ENCODE results near the gene KLHDC9. TPM values are rescaled to one million over a fixed set of nuclear protein-coding genes. Genes with fewer than 3 reads are reported as not detected.

Gene KLHDC9
- total RNA-seq, 1 experiment from 2014 or later: 6.1 TPM

DNA sequence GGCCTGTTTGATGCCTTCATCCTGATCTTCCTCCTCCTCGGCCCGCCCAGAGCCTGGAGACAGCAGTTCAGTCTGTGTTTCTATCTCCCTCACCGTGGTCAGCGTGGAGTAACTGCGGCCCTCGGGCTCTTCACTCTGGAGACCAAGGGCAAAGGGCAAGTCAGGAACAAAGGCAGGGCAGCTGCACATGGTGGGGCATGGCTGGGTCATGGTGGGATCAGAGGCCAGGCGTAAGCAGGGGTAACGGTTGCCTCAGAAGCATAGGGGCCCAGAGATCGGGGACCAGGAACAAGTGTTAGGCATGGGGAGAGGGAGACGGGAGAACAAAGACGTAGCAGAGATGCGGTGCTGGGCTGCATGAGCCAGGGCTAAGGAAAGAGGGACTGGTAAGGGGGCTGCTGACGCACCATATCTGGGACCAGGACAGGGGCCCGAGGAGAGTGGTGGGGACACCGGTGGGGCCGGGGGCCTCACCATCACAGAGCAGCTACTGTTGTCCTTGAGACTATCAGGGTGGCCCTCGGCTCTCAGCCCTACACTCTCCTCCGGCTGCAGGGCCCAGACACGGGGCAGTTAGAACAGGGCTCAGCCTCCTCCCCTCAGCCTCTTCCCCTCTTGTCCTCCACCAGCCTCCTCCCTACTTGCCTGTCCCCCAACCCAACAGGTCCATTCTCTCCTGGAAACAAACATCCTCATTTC is 25.3 kb upstream of the KLHDC9 start:
- no peak for DNase-seq
- no peak overlapping the region for H3K9ac ChIP-seq (ENCODE audit: low read length)
- H3K79me2 ChIP-seq (ENCODE audit: low read length): peaks cover 21% of the 10 kb centered on the region
- H3K4me1 ChIP-seq (ENCODE audit: low read length): peaks cover 20% of the 10 kb centered on the region
- no peak overlapping the region for H3K4me3 ChIP-seq (ENCODE audit: low read length)
- no peaks in the 10 kb centered on the region for H3K9me3 ChIP-seq (ENCODE audit: low read length)
- no peaks in the 10 kb centered on the region for H3K9me2 ChIP-seq (replicated peaks; ENCODE audit: insufficient read depth, low read length)
- no peak overlapping the region for H2AFZ ChIP-seq (ENCODE audit: low read length)
- no peak overlapping the region for H3K4me2 ChIP-seq (ENCODE audit: low read depth, low read length, poor library complexity, severe bottlenecking)
- no peaks in the 10 kb centered on the region for H3K27me3 ChIP-seq (ENCODE audit: low read length)
- no peak overlapping the region for H3K27ac ChIP-seq (ENCODE audit: low read length)
- H4K20me1 ChIP-seq (ENCODE audit: insufficient read depth, low read depth, low read length): no peaks in the 10 kb centered on the region; the same call in 1 of the 2 replicates
- no peaks in the 10 kb centered on the region for H3K36me3 ChIP-seq (ENCODE audit: insufficient read depth, low read length)

GRCh38 chr1:161073474-161074121 is 24.6 kb upstream of the KLHDC9 start:
- H3K27me3 ChIP-seq (ENCODE audit: low read length): no peaks in the 10 kb centered on the region
- no peak overlapping the region for H3K9ac ChIP-seq (ENCODE audit: low read length)
- no peak overlapping the region for H3K4me2 ChIP-seq (ENCODE audit: low read depth, low read length, poor library complexity, severe bottlenecking)
- peaks cover 13% of the 10 kb centered on the region for H3K4me1 ChIP-seq (ENCODE audit: low read length)
- no peak overlapping the region for H2AFZ ChIP-seq (ENCODE audit: low read length)
- H3K27ac ChIP-seq (ENCODE audit: low read length): no peak overlapping the region
- no peaks in the 10 kb centered on the region for H3K36me3 ChIP-seq (ENCODE audit: insufficient read depth, low read length)
- no peaks in the 10 kb centered on the region for H3K9me2 ChIP-seq (replicated peaks; ENCODE audit: insufficient read depth, low read length)
- peak; percentile 52 for DNase-seq
- H3K4me3 ChIP-seq (ENCODE audit: low read length): no peak overlapping the region
- H3K79me2 ChIP-seq (ENCODE audit: low read length): peaks cover 14% of the 10 kb centered on the region
- no peaks in the 10 kb centered on the region; the same call in 1 of the 2 replicates for H4K20me1 ChIP-seq (ENCODE audit: insufficient read depth, low read depth, low read length)
- H3K9me3 ChIP-seq (ENCODE audit: low read length): no peaks in the 10 kb centered on the region

DNA sequence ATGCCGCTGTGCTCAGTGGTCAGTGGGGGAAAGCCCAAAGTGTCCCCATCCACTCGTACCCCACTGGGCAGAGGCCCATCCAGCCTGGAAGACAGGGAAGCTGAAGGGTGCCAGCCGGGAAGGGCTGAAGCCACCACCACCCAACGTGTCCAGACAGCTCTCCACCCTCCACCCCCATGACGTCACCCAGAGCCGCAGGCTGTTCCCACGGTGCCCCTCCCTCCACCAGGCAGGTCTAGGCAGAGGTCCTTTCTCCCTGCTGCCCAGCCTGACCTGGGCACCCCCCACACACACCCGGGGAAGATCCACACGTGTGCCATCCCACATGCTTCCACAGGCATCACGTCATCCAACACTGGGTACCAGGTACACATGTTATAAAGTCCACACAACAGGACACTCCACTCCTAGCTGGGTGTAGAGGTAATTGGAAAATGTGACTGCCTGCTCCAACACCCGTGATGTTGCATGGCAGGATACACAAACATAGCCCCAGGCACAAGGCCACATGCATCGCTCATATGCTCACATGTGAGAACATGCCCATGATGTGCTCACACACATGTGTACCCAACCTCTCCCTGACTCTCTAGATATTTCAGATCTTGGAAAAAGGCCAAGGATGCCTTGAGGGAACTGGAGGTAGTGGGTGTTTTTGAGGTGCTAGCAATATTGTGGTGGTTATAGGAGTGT is 23.3 kb upstream of the KLHDC9 start:
- no peak overlapping the region for H3K4me3 ChIP-seq (ENCODE audit: low read length)
- no peak overlapping the region for H3K9ac ChIP-seq (ENCODE audit: low read length)
- H3K36me3 ChIP-seq (ENCODE audit: insufficient read depth, low read length): no peaks in the 10 kb centered on the region
- peaks cover 10% of the 10 kb centered on the region for H3K4me1 ChIP-seq (ENCODE audit: low read length)
- DNase-seq: no peak
- H3K9me3 ChIP-seq (ENCODE audit: low read length): no peaks in the 10 kb centered on the region
- no peaks in the 10 kb centered on the region for H3K27me3 ChIP-seq (ENCODE audit: low read length)
- H3K4me2 ChIP-seq (ENCODE audit: low read depth, low read length, poor library complexity, severe bottlenecking): no peak overlapping the region
- H3K27ac ChIP-seq (ENCODE audit: low read length): no peak overlapping the region
- H4K20me1 ChIP-seq (ENCODE audit: insufficient read depth, low read depth, low read length): no peaks in the 10 kb centered on the region
- no peak overlapping the region for H2AFZ ChIP-seq (ENCODE audit: low read length)
- 0 out of 2 replicates have a peak, but pooled peaks cover 3% of the 10 kb centered on the region for H3K79me2 ChIP-seq (ENCODE audit: low read length)
- H3K9me2 ChIP-seq (replicated peaks; ENCODE audit: insufficient read depth, low read length): no peaks in the 10 kb centered on the region

DNA sequence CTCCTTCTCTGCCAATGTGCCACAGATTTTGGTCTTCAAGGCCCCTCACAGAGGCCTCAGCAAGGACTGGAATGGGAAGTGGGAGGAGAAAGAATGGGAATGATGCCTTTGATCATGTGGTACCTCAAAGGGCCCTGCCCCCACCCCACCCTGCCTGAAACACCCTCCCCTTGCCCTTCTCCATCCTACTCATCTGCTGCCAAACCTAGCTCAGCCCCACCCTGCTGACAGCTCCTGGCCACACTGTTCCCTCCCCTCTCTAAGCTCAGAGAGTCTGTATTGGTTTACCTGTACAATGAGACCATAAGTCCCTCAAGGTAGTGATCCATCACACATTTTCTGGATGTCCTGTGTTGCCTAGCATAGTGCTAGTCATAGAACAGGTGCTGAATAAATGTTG is 21.8 kb upstream of the KLHDC9 start:
- Histone ChIP-seq H3K9me2 (replicated peaks; ENCODE audit: insufficient read depth, low read length) (no peaks in the 10 kb centered on the region), H3K4me1 (ENCODE audit: low read length) (no peaks in the 10 kb centered on the region), H3K27ac (ENCODE audit: low read length) (no peak overlapping the region), H3K36me3 (ENCODE audit: insufficient read depth, low read length) (no peaks in the 10 kb centered on the region), H3K79me2 (ENCODE audit: low read length) (no peaks in the 10 kb centered on the region), H3K4me2 (ENCODE audit: low read depth, low read length, poor library complexity, severe bottlenecking) (no peak overlapping the region), H3K4me3 (ENCODE audit: low read length) (no peak overlapping the region), H4K20me1 (ENCODE audit: insufficient read depth, low read depth, low read length) (no peaks in the 10 kb centered on the region), H3K9ac (ENCODE audit: low read length) (no peak overlapping the region), H2AFZ (ENCODE audit: low read length) (no peak overlapping the region), H3K9me3 (ENCODE audit: low read length) (no peaks in the 10 kb centered on the region), H3K27me3 (ENCODE audit: low read length) (no peaks in the 10 kb centered on the region)
- no peak for DNase-seq

DNA sequence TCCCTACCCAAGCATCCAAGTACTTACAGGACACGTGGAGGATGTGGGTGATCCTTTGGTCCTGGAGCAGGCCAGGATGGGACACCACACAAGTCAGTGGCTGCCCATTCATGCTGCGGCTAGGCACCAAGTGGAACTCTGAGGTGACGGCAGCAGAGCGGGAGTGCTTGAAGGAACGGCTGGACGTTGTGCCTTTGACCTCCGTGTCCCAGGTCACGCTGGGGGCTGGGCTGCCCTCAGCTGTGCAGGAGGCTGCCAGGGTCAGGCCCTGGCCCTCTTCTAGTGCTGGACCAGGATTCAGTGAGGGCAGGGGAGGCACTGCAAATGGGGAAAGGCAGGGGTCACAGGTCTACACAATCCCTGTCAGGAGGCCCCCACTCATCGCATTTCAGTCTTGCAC is 20.7 kb upstream of the KLHDC9 start:
- H3K9me2 ChIP-seq (replicated peaks; ENCODE audit: insufficient read depth, low read length): no peaks in the 10 kb centered on the region
- no peaks in the 10 kb centered on the region for H3K27me3 ChIP-seq (ENCODE audit: low read length)
- DNase-seq: no peak
- no peaks in the 10 kb centered on the region for H3K4me1 ChIP-seq (ENCODE audit: low read length)
- no peak overlapping the region for H3K4me2 ChIP-seq (ENCODE audit: low read depth, low read length, poor library complexity, severe bottlenecking)
- H3K4me3 ChIP-seq (ENCODE audit: low read length): no peak overlapping the region
- no peak overlapping the region for H3K27ac ChIP-seq (ENCODE audit: low read length)
- H3K79me2 ChIP-seq (ENCODE audit: low read length): no peaks in the 10 kb centered on the region
- H3K9ac ChIP-seq (ENCODE audit: low read length): no peak overlapping the region
- H4K20me1 ChIP-seq (ENCODE audit: insufficient read depth, low read depth, low read length): no peaks in the 10 kb centered on the region
- H2AFZ ChIP-seq (ENCODE audit: low read length): no peak overlapping the region
- no peaks in the 10 kb centered on the region for H3K9me3 ChIP-seq (ENCODE audit: low read length)
- H3K36me3 ChIP-seq (ENCODE audit: insufficient read depth, low read length): no peaks in the 10 kb centered on the region

GRCh38 chr1:161079436-161080110 is 18.6 kb upstream of the KLHDC9 start:
- Histone ChIP-seq H2AFZ (ENCODE audit: low read length) (no peak overlapping the region), H3K9me3 (ENCODE audit: low read length) (no peaks in the 10 kb centered on the region), H3K36me3 (ENCODE audit: insufficient read depth, low read length) (no peaks in the 10 kb centered on the region), H3K4me3 (ENCODE audit: low read length) (no peak overlapping the region), H3K79me2 (ENCODE audit: low read length) (no peaks in the 10 kb centered on the region), H3K4me1 (ENCODE audit: low read length) (no peaks in the 10 kb centered on the region), H3K27ac (ENCODE audit: low read length) (no peak overlapping the region), H3K9ac (ENCODE audit: low read length) (no peak overlapping the region), H3K9me2 (replicated peaks; ENCODE audit: insufficient read depth, low read length) (no peaks in the 10 kb centered on the region), H3K27me3 (ENCODE audit: low read length) (no peaks in the 10 kb centered on the region), H4K20me1 (ENCODE audit: insufficient read depth, low read depth, low read length) (no peaks in the 10 kb centered on the region), H3K4me2 (ENCODE audit: low read depth, low read length, poor library complexity, severe bottlenecking) (no peak overlapping the region)
- peak; percentile 48 for DNase-seq

- H3K4me1 ChIP-seq (ENCODE audit: low read length): no peaks in the 10 kb centered on the region
These were observed 17.4 kb upstream of the KLHDC9 start for GRCh38 chr1:161080441-161081405.

More at GRCh38 chr1:161080441-161081405, 17.4 kb upstream of the KLHDC9 start:
- H3K4me3 ChIP-seq (ENCODE audit: low read length): no peak overlapping the region
- H2AFZ ChIP-seq (ENCODE audit: low read length): no peak overlapping the region
- no peaks in the 10 kb centered on the region for H3K27me3 ChIP-seq (ENCODE audit: low read length)
- H4K20me1 ChIP-seq (ENCODE audit: insufficient read depth, low read depth, low read length): no peaks in the 10 kb centered on the region
- no peak overlapping the region for H3K27ac ChIP-seq (ENCODE audit: low read length)
- H3K9ac ChIP-seq (ENCODE audit: low read length): no peak overlapping the region
- no peak for DNase-seq
- no peaks in the 10 kb centered on the region for H3K9me3 ChIP-seq (ENCODE audit: low read length)
- H3K9me2 ChIP-seq (replicated peaks; ENCODE audit: insufficient read depth, low read length): no peaks in the 10 kb centered on the region
- no peaks in the 10 kb centered on the region for H3K36me3 ChIP-seq (ENCODE audit: insufficient read depth, low read length)
- H3K79me2 ChIP-seq (ENCODE audit: low read length): no peaks in the 10 kb centered on the region
- no peak overlapping the region for H3K4me2 ChIP-seq (ENCODE audit: low read depth, low read length, poor library complexity, severe bottlenecking)

Data from Karpas-422 (cell line).